AG09309 (cell line): ENCODE data around the gene DAGLA.

ENCODE experiments used
- DNase-seq: peaks from one replicate; pipeline ENCODE4 v3.0.0-alpha.2; 2010; ENCODE audit warnings: low read depth
- H3K4me3 ChIP-seq: 2 replicates; pipeline ENCODE4 v1.5.1; 2011; ENCODE audit warnings: mild to moderate bottlenecking, low read depth, low read length, moderate library complexity; ENCODE audit not compliant: control insufficient read depth
- TF ChIP-seq, protein P1 (sequence below): IDR thresholded peaks from 2 replicates; pipeline ENCODE4 v1.5.1; 2011; ENCODE audit warnings: mild to moderate bottlenecking, low read depth, low read length, inconsistent platforms; ENCODE audit not compliant: insufficient read depth, control insufficient read depth; ENCODE audit errors: missing control alignments

DAGLA gene

DNA sequence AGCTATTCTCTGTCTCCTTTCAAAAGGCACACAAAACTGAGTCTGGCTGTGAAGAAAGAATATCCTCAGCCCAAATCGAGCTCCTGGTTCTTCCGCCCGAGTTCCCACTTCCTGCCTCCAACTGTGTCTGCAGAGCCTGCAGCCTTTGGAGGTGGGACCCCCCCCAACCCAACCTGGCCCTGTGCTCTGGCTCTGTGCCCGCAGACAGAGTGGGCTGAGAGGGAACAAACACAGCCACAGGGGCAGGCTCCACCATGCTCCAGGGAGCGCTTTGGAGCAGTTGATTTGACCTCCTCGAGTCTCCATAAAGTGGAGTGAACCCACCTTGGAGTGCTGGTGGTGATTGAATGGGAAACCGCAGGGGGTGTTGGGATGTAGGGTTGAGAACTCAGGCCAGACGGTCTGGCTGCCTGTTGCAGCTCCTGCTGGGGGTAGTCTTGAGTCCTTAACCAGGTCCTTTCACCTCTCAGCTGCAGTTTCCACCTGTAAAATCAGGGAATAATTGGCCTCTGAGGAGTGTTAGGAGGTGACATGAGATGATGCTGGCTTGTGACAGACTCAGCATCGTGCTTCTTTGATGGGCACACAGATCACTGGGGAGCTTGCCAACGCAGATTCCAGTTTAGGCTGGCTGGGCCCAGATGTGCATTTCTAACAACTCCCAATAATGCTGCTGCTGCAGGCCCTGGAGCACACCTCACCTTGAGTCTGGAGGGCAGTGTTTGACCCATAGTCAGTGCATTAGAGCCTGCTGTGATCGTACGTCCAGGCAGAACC is 11.4 kb downstream of the DAGLA start:
- TF ChIP-seq, protein P1, sequence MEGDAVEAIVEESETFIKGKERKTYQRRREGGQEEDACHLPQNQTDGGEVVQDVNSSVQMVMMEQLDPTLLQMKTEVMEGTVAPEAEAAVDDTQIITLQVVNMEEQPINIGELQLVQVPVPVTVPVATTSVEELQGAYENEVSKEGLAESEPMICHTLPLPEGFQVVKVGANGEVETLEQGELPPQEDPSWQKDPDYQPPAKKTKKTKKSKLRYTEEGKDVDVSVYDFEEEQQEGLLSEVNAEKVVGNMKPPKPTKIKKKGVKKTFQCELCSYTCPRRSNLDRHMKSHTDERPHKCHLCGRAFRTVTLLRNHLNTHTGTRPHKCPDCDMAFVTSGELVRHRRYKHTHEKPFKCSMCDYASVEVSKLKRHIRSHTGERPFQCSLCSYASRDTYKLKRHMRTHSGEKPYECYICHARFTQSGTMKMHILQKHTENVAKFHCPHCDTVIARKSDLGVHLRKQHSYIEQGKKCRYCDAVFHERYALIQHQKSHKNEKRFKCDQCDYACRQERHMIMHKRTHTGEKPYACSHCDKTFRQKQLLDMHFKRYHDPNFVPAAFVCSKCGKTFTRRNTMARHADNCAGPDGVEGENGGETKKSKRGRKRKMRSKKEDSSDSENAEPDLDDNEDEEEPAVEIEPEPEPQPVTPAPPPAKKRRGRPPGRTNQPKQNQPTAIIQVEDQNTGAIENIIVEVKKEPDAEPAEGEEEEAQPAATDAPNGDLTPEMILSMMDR = no peak
- DNase-seq = no peak
- H3K4me3 ChIP-seq = no peak overlapping the region

DNA sequence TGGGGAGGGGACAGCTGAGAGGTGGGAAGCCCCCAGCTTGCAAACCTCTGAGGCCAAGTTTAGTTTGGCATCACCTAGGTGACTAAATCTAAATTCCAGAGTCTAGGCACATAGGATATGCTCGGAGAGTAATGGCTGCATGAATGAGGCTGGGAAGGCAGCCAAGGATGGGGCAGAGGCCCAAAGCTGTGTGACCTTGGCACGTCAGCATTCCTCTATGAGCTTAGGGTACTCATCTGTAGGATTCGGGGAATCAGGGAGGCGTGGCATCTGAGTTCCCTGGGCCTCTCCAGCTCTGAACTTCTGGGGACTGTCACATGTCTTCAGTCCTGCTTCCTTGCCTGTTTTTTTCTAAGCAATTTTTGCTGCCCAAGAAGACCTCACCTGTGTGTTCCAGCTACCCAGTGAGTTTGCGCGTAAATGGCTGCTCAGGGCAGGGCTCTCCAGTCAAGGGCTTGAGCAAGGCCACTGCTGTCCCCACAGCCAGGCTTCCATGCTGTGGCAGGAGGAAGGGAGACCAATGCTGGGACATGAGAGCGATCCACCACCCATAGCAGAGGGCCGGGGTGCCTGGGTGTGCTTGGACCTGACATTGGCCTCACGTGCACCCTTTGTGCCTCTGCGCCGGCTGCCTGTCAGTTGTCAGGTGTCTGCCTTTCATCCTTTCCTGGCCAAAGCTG is 13.9 kb downstream of the DAGLA start:
- DNase-seq = no peak
- TF ChIP-seq, protein P1 = no peak
- no peak overlapping the region for H3K4me3 ChIP-seq

DNA sequence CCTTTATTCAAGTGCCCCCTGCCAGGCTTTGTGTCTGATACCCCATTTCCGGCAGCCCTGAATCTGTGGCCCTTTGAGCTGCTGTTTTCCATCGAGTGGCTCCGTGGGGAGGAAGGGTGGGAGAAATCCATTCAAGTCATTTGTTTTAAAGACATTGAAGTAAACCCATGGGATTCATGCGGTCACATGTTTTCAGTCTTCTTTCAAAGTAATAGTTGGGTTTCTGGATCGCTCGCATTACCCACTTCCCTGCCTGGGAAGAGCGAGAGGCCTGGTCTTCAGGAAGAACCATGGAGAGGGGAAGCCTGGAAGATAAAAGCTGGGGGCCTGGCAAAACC is 14.4 kb downstream of the DAGLA start:
- H3K4me3 ChIP-seq = no peak overlapping the region
- TF ChIP-seq, protein P1 = no peak
- DNase-seq = no peak

DNA sequence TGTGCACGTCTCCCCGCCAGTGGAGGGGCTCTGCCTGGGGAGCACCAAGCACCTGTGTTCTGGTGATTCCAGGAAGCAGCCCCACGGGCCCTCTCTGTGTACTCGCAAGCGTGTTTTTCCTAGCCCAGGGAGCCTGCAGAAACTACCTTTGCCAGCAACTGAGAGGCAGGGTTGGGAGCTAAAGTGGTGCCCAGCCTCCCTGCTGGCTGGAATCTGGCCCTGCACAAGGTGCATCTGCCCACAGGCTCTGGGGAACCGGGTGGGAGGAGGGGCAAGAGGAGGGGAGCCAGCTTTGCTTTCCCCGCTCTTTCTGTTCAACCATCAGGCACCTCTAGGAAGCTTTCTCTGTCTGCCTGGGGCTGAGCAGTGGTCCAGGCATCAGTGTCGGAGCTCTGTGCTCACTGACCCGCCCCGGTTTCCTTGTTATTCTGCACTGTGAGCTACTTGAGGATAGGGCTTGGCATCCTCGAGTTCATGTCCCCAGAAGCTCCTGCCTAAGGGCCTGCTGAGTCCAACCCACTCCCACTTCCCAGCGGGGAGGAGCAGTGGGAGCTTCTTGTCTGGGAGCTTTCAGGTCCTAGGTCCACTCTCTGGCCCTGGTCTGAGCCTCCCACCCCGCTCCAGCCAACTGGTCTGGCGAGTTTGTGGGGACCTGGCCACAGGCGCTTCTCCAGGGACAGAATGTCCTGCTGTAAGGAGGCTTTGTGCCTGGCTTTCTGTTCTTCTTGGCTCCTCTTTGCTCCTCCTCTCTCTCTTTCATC is 14.9 kb downstream of the DAGLA start:
- no peak for DNase-seq
- no peak overlapping the region for H3K4me3 ChIP-seq
- TF ChIP-seq, protein P1 = peak; percentile 14

DNA sequence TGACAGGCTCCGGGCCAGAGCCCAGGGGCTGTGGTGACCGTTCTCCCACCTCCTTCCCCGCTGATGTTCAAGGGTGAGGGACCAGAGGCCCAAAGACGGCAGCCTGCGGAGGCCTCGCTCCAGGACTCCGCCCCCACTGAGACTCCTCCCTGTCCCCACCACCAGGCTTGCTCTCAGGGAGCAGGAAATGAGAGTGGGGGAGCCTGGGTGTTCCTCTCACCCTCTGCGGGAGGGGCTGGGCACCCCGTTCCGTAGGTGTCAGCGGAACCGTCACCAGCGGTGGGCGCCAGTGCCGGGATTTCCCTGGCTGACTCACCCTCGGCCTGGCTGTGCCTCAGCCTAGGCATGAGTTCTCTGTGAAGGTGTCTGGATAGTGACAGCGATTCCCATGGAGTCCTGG is 15.7 kb downstream of the DAGLA start:
- no peak overlapping the region for H3K4me3 ChIP-seq
- peak; percentile 14 for DNase-seq
- TF ChIP-seq, protein P1 = no peak

DNA sequence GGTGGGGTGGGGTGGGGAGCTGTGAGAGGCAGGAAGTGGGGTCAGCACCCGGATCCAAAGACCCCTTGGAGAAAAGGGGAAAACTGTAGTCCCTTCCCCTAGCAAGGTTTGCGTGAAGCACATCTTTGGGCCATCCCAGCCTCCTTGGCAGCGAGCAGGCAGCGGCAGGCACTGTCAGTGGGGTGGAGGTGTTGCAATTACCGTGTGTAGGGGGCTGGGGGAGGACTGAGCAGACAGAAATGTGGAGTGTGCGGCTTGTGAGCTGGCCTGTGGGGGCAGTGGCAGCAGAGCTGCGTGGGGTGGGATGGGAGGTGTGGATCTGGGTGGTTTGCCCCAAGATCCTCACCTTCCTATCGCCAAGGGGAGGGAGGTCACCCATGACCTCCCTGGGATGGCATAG is 16.4 kb downstream of the DAGLA start:
- DNase-seq = no peak
- TF ChIP-seq, protein P1 = no peak
- no peak overlapping the region for H3K4me3 ChIP-seq
